Caco-2 (cell line): ENCODE measurements around the gene HK2. TPM values are rescaled to one million over a fixed set of nuclear protein-coding genes. Genes with fewer than 3 reads are reported as not detected.

ENCODE experiments used
- BruUV-seq: library from RNA; stranded (reverse); fragments of 400-500 nt; replicated peaks from 2 replicates; lab custom pipeline; 2021; lab: Mats Ljungman, UMichigan
- CTCF ChIA-PET: fragments of 300-600 bp; sonication (Branson Sonifier 250); formaldehyde crosslinking; loops from one replicate; lab custom pipeline; 2022; ENCODE audit warnings: antibody characterized with exemption; lab: Charles Lee
- POLR2A ChIA-PET: fragments of 300-600 bp; sonication (Branson Sonifier 250); formaldehyde crosslinking; loops from one replicate; lab custom pipeline; 2022; ENCODE audit warnings: antibody characterized with exemption; lab: Charles Lee
- DNase-seq, 2 experiments: peaks; one replicate each; pipeline versions ENCODE4 v3.0.0 to v3.0.0-alpha.2; 2020 to 2022
- H3K27me3 ChIP-seq: replicated peaks from 2 replicates; pipeline ENCODE4 v1.6.0; 2011; ENCODE audit warnings: low read length; ENCODE audit not compliant: control insufficient read depth, insufficient read depth
- H3K36me3 ChIP-seq: 2 replicates; pipeline ENCODE4 v1.5.1; 2011; ENCODE audit warnings: low read length; ENCODE audit not compliant: control insufficient read depth, insufficient read depth
- H3K4me1 ChIP-seq: fragments of 250-450 bp; sonication (Bioruptor Pico); 2 replicates; pipeline ENCODE4 v1.5.1; 2020; ENCODE audit warnings: mild to moderate bottlenecking
- H3K4me3 ChIP-seq: 2 replicates; pipeline ENCODE4 v1.5.1; 2011; ENCODE audit warnings: low read depth, mild to moderate bottlenecking, control low read depth, low read length
- H3K9me3 ChIP-seq: fragments of 250-450 bp; sonication (Bioruptor Pico); 2 replicates; pipeline ENCODE4 v1.5.1; 2020; ENCODE audit warnings: mild to moderate bottlenecking, moderate library complexity
- H3K27ac Mint-ChIP-seq: one replicate; pipeline ENCODE4 v1.8.0; 2022; ENCODE audit warnings: mixed read lengths; ENCODE audit not compliant: unreplicated experiment
- H3K27me3 Mint-ChIP-seq: one replicate; pipeline ENCODE4 v1.8.0; 2022; ENCODE audit warnings: mixed read lengths; ENCODE audit not compliant: insufficient read depth, unreplicated experiment
- H3K36me3 Mint-ChIP-seq: one replicate; pipeline ENCODE4 v1.8.0; 2022; ENCODE audit warnings: mild to moderate bottlenecking, mixed read lengths; ENCODE audit not compliant: insufficient read depth, unreplicated experiment
- H3K4me1 Mint-ChIP-seq: one replicate; pipeline ENCODE4 v1.8.0; 2022; ENCODE audit warnings: low read depth, mixed read lengths; ENCODE audit not compliant: unreplicated experiment
- H3K4me3 Mint-ChIP-seq: one replicate; pipeline ENCODE4 v1.8.0; 2022; ENCODE audit warnings: mild to moderate bottlenecking, moderate library complexity, mixed read lengths; ENCODE audit not compliant: unreplicated experiment
- H3K9me3 Mint-ChIP-seq: one replicate; pipeline ENCODE4 v1.8.0; 2022; ENCODE audit warnings: mixed read lengths; ENCODE audit not compliant: unreplicated experiment
- intact Hi-C: fragments of 100-400 bp; cut with micrococcal nuclease; formaldehyde crosslinking; loops from one replicate; pipeline ENCODE4 v1.10.0; 2022; ENCODE audit not compliant: unreplicated experiment
- total RNA-seq: library from RNA; stranded (reverse); gene quantifications from 2 replicates; pipeline ENCODE4 v1.2.3, GENCODE V29; 2022
- TF ChIP-seq, protein P1 (sequence below), 2 experiments: fragments of 200-600 bp in 1 of 2; IDR thresholded peaks; 1 replicate in 1 of 2; 2 replicates in 1 of 2; pipeline versions ENCODE4 v1.5.1 to v1.8.0; 2011 to 2022; ENCODE audit warnings: antibody characterized with exemption in 1 of 2, control low read depth in 1 of 2, inconsistent platforms in 1 of 2, low read depth in 1 of 2, low read length in 1 of 2, mild to moderate bottlenecking in 1 of 2, moderate library complexity in 1 of 2; ENCODE audit not compliant: insufficient read depth in 1 of 2, severe bottlenecking in 1 of 2, unreplicated experiment in 1 of 2

The HK2 gene
- total RNA-seq, 1 experiment from 2014 or later, result 19.9 TPM

GRCh38 chr2:74822771-74823566 is 11.0 kb upstream of the HK2 start:
- H3K36me3 Mint-ChIP-seq, result no peaks in the 10 kb centered on the region
- Histone ChIP-seq H3K36me3 (no peaks in the 10 kb centered on the region), H3K4me1 (no peaks in the 10 kb centered on the region), H3K27me3 (no peaks in the 10 kb centered on the region), H3K9me3 (no peaks in the 10 kb centered on the region), H3K4me3 (no peak overlapping the region)
- BruUV-seq, result no TSS peak
- H3K4me1 Mint-ChIP-seq, result peaks cover 5% of the 10 kb centered on the region
- CTCF ChIA-PET, result interaction anchor here (1.1 kb wide), 1 partner anchor 12 kb away, joined by 3 read pairs; no protein-coding TSS in a partner anchor
- H3K9me3 Mint-ChIP-seq, result no peaks in the 10 kb centered on the region
- peak overlapping the region; percentile 9 for H3K27ac Mint-ChIP-seq
- no peak for DNase-seq
- POLR2A ChIA-PET, result no interaction called here
- intact Hi-C loops, result no loop called here
- no peaks in the 10 kb centered on the region for H3K27me3 Mint-ChIP-seq
- H3K4me3 Mint-ChIP-seq, result no peak overlapping the region
- TF ChIP-seq, protein P1, sequence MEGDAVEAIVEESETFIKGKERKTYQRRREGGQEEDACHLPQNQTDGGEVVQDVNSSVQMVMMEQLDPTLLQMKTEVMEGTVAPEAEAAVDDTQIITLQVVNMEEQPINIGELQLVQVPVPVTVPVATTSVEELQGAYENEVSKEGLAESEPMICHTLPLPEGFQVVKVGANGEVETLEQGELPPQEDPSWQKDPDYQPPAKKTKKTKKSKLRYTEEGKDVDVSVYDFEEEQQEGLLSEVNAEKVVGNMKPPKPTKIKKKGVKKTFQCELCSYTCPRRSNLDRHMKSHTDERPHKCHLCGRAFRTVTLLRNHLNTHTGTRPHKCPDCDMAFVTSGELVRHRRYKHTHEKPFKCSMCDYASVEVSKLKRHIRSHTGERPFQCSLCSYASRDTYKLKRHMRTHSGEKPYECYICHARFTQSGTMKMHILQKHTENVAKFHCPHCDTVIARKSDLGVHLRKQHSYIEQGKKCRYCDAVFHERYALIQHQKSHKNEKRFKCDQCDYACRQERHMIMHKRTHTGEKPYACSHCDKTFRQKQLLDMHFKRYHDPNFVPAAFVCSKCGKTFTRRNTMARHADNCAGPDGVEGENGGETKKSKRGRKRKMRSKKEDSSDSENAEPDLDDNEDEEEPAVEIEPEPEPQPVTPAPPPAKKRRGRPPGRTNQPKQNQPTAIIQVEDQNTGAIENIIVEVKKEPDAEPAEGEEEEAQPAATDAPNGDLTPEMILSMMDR (IDR thresholded peaks at IDR 0.05; ENCODE audit: insufficient read depth in 1 of 2, low read depth in 1 of 2, low read length in 1 of 2, severe bottlenecking in 1 of 2, unreplicated experiment in 1 of 2), result no peak

DNA sequence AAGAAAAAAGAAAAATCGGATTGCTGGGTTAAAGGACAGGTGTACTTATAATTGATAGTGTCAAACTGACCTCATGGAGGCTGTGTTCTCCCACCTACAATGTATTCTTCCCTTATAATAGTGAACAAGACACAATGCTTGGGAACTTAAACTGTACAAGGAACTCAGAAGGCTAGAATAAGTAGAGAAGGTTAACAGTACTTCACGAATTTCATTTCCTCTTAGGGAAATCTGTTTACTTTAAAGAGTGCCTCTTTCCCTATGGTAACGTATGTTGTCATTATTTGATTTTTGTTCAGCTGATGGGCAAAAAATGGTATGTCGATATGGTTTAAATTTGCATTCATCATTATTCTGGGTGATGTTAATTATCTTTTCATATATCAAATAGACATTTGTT is 9.2 kb upstream of the HK2 start:
- no peak overlapping the region for H3K4me3 ChIP-seq
- Mint-ChIP-seq H3K27ac (no peak overlapping the region), H3K9me3 (no peaks in the 10 kb centered on the region), H3K27me3 (no peaks in the 10 kb centered on the region), H3K4me3 (no peak overlapping the region), H3K4me1 (peaks cover 5% of the 10 kb centered on the region), H3K36me3 (no peaks in the 10 kb centered on the region)
- H3K4me1 ChIP-seq, result no peaks in the 10 kb centered on the region
- intact Hi-C loops, result no loop called here
- TF ChIP-seq, protein P1 (IDR thresholded peaks at IDR 0.05; ENCODE audit: insufficient read depth in 1 of 2, low read depth in 1 of 2, low read length in 1 of 2, severe bottlenecking in 1 of 2, unreplicated experiment in 1 of 2), result no peak
- ChIA-PET POLR2A (no interaction called here), CTCF (no interaction called here)
- BruUV-seq, result no TSS peak
- H3K27me3 ChIP-seq, result no peaks in the 10 kb centered on the region
- no peak for DNase-seq
- H3K9me3 ChIP-seq, result no peaks in the 10 kb centered on the region
- H3K36me3 ChIP-seq, result no peaks in the 10 kb centered on the region

- BruUV-seq, result no TSS peak
- ChIA-PET POLR2A (no interaction called here), CTCF (no interaction called here)
- Histone ChIP-seq H3K4me3 (no peak overlapping the region), H3K36me3 (no peaks in the 10 kb centered on the region), H3K4me1 (peaks cover 4% of the 10 kb centered on the region), H3K27me3 (no peaks in the 10 kb centered on the region), H3K9me3 (no peaks in the 10 kb centered on the region)
- intact Hi-C loops, result no loop called here
- TF ChIP-seq, protein P1 (IDR thresholded peaks at IDR 0.05; ENCODE audit: insufficient read depth in 1 of 2, low read depth in 1 of 2, low read length in 1 of 2, severe bottlenecking in 1 of 2, unreplicated experiment in 1 of 2), result no peak
- Mint-ChIP-seq H3K27me3 (no peaks in the 10 kb centered on the region), H3K36me3 (no peaks in the 10 kb centered on the region), H3K4me3 (no peak overlapping the region), H3K27ac (no peak overlapping the region), H3K9me3 (no peaks in the 10 kb centered on the region), H3K4me1 (peaks cover 6% of the 10 kb centered on the region)
- no peak for DNase-seq
Measured at GRCh38 chr2:74828543-74828942, 5.4 kb upstream of the HK2 start.
